ENCODE measurements around the gene WTIP. TPM values are rescaled to one million over a fixed set of nuclear protein-coding genes. Genes with fewer than 3 reads are reported as not detected.

WTIP gene
- total RNA-seq, 1 experiment from 2014 or later = 32.5 TPM

DNA sequence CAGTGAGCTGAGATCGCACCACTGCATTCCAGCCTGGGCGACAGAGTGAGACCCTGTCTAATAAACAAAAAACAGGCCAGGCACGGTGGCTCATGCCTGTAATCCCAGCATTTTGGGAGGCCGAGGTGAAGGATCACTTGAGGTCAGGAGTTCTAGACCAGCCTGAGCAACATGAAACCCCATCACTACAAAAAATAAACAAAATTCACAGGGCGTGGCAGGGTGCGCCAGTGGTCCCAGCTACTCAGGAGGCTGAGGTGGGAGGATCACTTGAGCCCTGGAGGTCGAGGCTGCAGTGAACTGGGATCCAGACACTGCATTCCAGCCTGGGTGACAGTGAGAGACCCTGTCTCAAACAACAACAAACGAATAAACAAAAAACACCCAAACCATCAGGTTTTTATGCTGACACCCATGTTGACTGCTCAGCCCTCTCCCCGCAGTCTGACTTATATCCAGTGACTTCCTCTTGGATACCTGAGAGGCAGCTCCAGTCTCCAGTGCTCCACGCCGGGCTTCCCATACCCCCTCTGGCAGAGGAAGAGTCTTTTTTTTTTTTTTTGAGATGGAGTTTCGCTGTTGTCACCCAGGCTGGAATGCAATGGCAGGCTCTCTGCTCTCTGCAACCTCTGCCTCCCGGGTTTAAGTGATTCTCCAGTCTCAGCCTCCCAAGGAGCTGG, 17.7 kb downstream of the WTIP start:
- Histone ChIP-seq H3K23ac (ENCODE audit: insufficient read length, low read depth, low read length) (no peak overlapping the region), H2BK12ac (ENCODE audit: insufficient read length, low read depth, low read length) (no peak overlapping the region), H3K79me2 (ENCODE audit: insufficient read depth, low read length) (no peaks in the 10 kb centered on the region), H2BK20ac (ENCODE audit: low read depth, low read length, poor library complexity, severe bottlenecking) (no peak overlapping the region), H3K4me2 (ENCODE audit: insufficient read depth, insufficient read length, low read length) (no peak overlapping the region), H4K5ac (ENCODE audit: insufficient read length, low read depth, low read length) (no peak overlapping the region), H3K56ac (ENCODE audit: insufficient read length, low read depth, low read length) (no peak overlapping the region), H3K9ac (ENCODE audit: extremely low read depth, insufficient read length, low read length) (no peak overlapping the region), H3K4ac (ENCODE audit: low read depth, low read length) (no peak overlapping the region), H4K20me1 (ENCODE audit: control insufficient read depth, insufficient read depth, insufficient read length) (no peaks in the 10 kb centered on the region), H3K9me3 (ENCODE audit: control insufficient read depth, low read depth, low read length) (no peaks in the 10 kb centered on the region), H2AK5ac (ENCODE audit: insufficient read length, low read length) (no peak overlapping the region), H3K23me2 (ENCODE audit: insufficient read length, low read depth, low read length, poor library complexity, severe bottlenecking) (no peaks in the 10 kb centered on the region), H3K79me1 (ENCODE audit: insufficient read depth, low read depth, low read length, poor library complexity, severe bottlenecking) (no peaks in the 10 kb centered on the region), H3T11ph (ENCODE audit: low read length) (no peak overlapping the region), H3K14ac (ENCODE audit: insufficient read depth, low read length) (no peak overlapping the region), H3K27ac (ENCODE audit: insufficient read length, low read depth, low read length) (no peak overlapping the region), H3K27me3 (ENCODE audit: insufficient read depth, low read length) (no peaks in the 10 kb centered on the region), H2BK15ac (ENCODE audit: low read depth, low read length) (no peak overlapping the region), H2BK5ac (ENCODE audit: insufficient read length, low read length) (no peak overlapping the region), H3K4me1 (ENCODE audit: insufficient read depth, low read length) (no peaks in the 10 kb centered on the region), H2BK120ac (ENCODE audit: low read depth, low read length, poor library complexity, severe bottlenecking) (no peak overlapping the region), H2AFZ (ENCODE audit: low read length) (no peak overlapping the region), H4K8ac (replicated peaks; ENCODE audit: insufficient read length, low read depth, low read length) (no peak overlapping the region), H3K18ac (ENCODE audit: insufficient read length, low read depth, low read length) (no peak overlapping the region), H4K91ac (ENCODE audit: insufficient read length, low read depth, low read length) (no peak overlapping the region)
- no peak for DNase-seq
- TF ChIP-seq, protein P1, sequence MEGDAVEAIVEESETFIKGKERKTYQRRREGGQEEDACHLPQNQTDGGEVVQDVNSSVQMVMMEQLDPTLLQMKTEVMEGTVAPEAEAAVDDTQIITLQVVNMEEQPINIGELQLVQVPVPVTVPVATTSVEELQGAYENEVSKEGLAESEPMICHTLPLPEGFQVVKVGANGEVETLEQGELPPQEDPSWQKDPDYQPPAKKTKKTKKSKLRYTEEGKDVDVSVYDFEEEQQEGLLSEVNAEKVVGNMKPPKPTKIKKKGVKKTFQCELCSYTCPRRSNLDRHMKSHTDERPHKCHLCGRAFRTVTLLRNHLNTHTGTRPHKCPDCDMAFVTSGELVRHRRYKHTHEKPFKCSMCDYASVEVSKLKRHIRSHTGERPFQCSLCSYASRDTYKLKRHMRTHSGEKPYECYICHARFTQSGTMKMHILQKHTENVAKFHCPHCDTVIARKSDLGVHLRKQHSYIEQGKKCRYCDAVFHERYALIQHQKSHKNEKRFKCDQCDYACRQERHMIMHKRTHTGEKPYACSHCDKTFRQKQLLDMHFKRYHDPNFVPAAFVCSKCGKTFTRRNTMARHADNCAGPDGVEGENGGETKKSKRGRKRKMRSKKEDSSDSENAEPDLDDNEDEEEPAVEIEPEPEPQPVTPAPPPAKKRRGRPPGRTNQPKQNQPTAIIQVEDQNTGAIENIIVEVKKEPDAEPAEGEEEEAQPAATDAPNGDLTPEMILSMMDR (conservative IDR thresholded peaks at IDR 0.05) = no peak
- H3K4me1 Mint-ChIP-seq = peaks cover 15 to 20% of the 10 kb centered on the region in 2 experiments
- H3K27me3 Mint-ChIP-seq (ENCODE audit: low read depth) = no peaks in the 10 kb centered on the region; the same call in 1 of the 2 replicates
- H3K36me3 Mint-ChIP-seq (ENCODE audit: insufficient read depth in 1 of 3, low read depth in 3 of 3) = peaks cover 15 to 46% (median 41%) of the 10 kb centered on the region in 3 experiments; a peak in 6 of 7 replicates
- WGBS (ENCODE audit: extremely low coverage, insufficient read length, low lambda C conversion rate) = no CpG with 5 or more reads among the region's 13 CpGs
- no peaks in the 10 kb centered on the region for H3K9me3 Mint-ChIP-seq
- H3K4me3 Mint-ChIP-seq = no peak overlapping the region
- peak overlapping the region in 1 of 3 experiments; percentile 66; a peak in 1 of 7 replicates for H3K27ac Mint-ChIP-seq

Data from H9 (cell line).